Measurements from ENCODE around the gene SEMA6D.

Gene SEMA6D

DNA sequence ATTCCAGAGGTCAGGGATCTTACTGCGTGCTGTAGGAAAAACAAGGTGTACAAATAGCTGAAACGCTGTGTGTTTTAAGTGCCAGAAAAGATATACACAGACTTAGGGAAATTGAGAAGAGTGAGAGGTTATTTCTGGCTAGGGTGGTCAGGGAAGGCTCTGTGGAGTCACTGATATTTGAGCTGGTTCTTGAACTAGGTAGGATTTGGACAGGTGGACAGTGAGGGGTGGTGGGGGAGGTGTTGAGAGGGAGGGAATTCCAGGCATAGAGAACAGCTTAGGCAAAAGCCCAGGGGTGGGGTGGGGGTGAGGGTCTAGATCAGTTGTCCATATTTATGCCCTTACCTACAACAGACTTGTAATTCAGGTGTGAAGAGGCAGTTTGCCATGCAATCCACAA is 7.0 kb downstream of the SEMA6D start:
- Histone ChIP-seq H3K4me1 (ENCODE audit: control insufficient read depth in 1 of 2, insufficient read depth in 1 of 2, low read depth in 1 of 2, low read length in 1 of 2) (no peaks in the 10 kb centered on the region), H3K36me3 (no peaks in the 10 kb centered on the region), H3K27ac (no peak overlapping the region), H3K9me3 (no peaks in the 10 kb centered on the region), H3K4me3 (ENCODE audit: low read depth in 1 of 2, low read length in 1 of 2) (no peak overlapping the region), H3K27me3 (peaks cover 61% of the 10 kb centered on the region)
- no peak for TF ChIP-seq CTCF (IDR thresholded peaks at IDR 0.05)

DNA sequence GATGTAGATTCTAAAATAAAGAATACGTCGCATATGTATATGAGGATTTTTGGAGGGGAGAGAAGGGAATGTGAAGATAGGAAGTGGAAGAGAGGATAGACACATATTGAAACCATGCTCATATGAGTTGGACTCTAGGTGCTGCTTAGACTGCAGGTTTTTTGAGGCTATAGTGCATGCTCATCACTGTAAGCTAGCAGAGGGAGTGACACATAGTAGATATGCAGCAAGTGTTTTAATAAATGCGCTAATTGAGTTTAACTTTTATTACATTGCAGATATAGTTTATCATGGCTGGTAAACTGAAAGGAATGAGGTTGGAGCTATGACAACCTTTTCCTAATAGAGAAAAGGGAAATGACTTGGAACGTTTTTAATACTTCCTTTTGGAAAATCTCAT is 7.7 kb downstream of the SEMA6D start:
- Histone ChIP-seq H3K36me3 (no peaks in the 10 kb centered on the region), H3K27ac (no peak overlapping the region), H3K9me3 (no peaks in the 10 kb centered on the region), H3K4me1 (ENCODE audit: control insufficient read depth in 1 of 2, insufficient read depth in 1 of 2, low read depth in 1 of 2, low read length in 1 of 2) (no peaks in the 10 kb centered on the region), H3K27me3 (peaks cover 54% of the 10 kb centered on the region), H3K4me3 (ENCODE audit: low read depth in 1 of 2, low read length in 1 of 2) (no peak overlapping the region)
- no peak for TF ChIP-seq CTCF (IDR thresholded peaks at IDR 0.05)

DNA sequence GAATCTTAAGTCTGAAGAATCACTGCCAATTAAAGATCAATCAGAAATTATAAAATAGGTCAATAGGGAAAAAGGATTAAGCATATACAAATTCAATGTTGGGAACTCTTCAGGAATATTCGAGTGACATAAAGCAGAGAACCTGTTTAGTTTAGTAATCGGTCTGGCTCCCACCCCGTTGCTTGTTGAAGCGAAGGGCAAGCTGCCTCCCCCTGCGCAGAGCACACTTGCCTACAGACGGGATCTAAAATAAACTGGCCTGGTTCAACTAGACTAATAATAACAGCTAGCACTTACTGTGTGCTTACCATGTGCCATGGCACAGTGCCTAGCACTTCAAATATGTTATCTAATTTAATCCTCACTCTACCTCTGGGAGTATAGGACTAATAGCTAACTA is 8.6 kb downstream of the SEMA6D start:
- no peaks in the 10 kb centered on the region for H3K9me3 ChIP-seq
- TF ChIP-seq CTCF (IDR thresholded peaks at IDR 0.05), result no peak
- peaks cover 46% of the 10 kb centered on the region for H3K27me3 ChIP-seq
- H3K27ac ChIP-seq, result no peak overlapping the region
- H3K4me3 ChIP-seq (ENCODE audit: low read depth in 1 of 2, low read length in 1 of 2), result no peak overlapping the region
- H3K4me1 ChIP-seq (ENCODE audit: control insufficient read depth in 1 of 2, insufficient read depth in 1 of 2, low read depth in 1 of 2, low read length in 1 of 2), result no peaks in the 10 kb centered on the region
- H3K36me3 ChIP-seq, result no peaks in the 10 kb centered on the region

DNA sequence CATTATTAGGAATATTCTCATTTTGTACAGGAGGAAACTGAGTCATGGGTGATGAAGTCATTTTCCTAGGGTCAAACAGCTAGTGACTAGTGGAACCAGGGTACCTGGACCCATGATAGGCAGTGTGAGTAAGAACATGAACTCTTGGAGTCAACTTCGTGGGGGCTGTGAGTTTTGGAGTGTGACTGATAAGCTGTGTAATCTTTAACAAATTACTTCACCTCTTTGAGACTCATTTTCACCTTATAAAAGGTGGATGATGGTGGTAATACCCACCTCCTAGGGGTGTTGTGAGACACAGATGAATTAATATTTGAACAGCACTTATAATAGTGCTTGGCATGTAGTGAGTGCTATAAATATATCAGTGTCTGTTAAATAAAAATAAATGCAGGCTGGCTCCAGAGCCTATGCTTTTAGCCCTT is 9.1 kb downstream of the SEMA6D start:
- no peak overlapping the region for H3K27ac ChIP-seq
- H3K4me3 ChIP-seq (ENCODE audit: low read depth in 1 of 2, low read length in 1 of 2), result no peak overlapping the region
- no peak for TF ChIP-seq CTCF (IDR thresholded peaks at IDR 0.05)
- H3K27me3 ChIP-seq, result peaks cover 41% of the 10 kb centered on the region
- no peaks in the 10 kb centered on the region for H3K4me1 ChIP-seq (ENCODE audit: control insufficient read depth in 1 of 2, insufficient read depth in 1 of 2, low read depth in 1 of 2, low read length in 1 of 2)
- H3K36me3 ChIP-seq, result no peaks in the 10 kb centered on the region
- H3K9me3 ChIP-seq, result no peaks in the 10 kb centered on the region

- Histone ChIP-seq H3K4me1 (ENCODE audit: control insufficient read depth in 1 of 2, insufficient read depth in 1 of 2, low read depth in 1 of 2, low read length in 1 of 2) (no peaks in the 10 kb centered on the region), H3K36me3 (no peaks in the 10 kb centered on the region), H3K9me3 (no peaks in the 10 kb centered on the region), H3K4me3 (ENCODE audit: low read depth in 1 of 2, low read length in 1 of 2) (no peak overlapping the region), H3K27ac (no peak overlapping the region), H3K27me3 (peaks cover 34% of the 10 kb centered on the region)
- TF ChIP-seq CTCF (IDR thresholded peaks at IDR 0.05), result no peak
These were observed 9.8 kb downstream of the SEMA6D start for GRCh38 chr15:47727137-47727536.

DNA sequence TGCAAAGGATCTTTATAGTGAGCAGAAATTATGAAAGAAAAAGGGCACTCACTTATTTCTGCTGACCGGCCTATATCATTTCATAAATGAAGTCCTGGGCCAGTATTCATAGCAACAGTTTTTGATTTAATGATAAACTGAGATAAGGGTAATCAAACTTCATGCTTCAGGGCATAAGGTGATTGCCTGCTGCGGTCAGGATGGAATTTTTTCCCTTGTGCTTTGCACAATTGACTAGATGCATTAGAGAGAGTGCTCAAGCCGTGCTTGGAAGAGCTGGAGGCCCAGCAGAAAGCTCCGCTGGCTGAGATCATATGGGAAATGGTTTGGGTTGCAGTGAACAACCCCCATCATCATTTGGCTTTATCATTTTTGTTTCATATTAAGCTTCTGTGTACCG is 10.4 kb downstream of the SEMA6D start:
- H3K4me1 ChIP-seq (ENCODE audit: control insufficient read depth in 1 of 2, insufficient read depth in 1 of 2, low read depth in 1 of 2, low read length in 1 of 2), result no peaks in the 10 kb centered on the region
- H3K36me3 ChIP-seq, result no peaks in the 10 kb centered on the region
- H3K4me3 ChIP-seq (ENCODE audit: low read depth in 1 of 2, low read length in 1 of 2), result no peak overlapping the region
- H3K27me3 ChIP-seq, result peaks cover 28% of the 10 kb centered on the region
- H3K9me3 ChIP-seq, result no peaks in the 10 kb centered on the region
- no peak overlapping the region for H3K27ac ChIP-seq
- TF ChIP-seq CTCF (IDR thresholded peaks at IDR 0.05), result no peak

Data from neutrophil (primary cell).